ENCODE data around the gene FMO3.

The FMO3 gene

DNA sequence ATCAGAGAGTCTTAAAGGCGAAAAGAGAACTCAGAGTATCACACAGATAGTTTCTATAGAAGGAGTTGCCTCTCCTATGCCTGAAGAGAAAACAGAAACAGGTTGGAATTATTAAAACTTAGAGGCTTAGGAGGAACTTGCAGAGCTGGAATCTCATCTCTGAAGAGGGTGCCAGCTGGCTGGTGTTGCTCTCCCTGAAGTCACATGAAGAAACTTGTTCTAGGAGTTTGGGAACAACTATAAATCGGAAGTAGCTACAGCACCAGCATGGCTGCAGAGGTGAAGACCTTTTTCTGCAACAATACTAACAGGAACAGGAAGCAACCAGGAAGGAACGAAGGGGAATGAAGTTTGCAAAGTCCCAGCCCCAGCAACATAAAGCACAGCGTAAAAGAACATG, 35.8 kb downstream of the FMO3 start:
- peak; percentile 50 for DNase-seq (ENCODE audit: low read depth)
- TF ChIP-seq CTCF (IDR thresholded peaks at IDR 0.05; ENCODE audit: insufficient read depth, low read depth, low read length, missing control alignments) = no peak
- no peak overlapping the region for H3K4me3 ChIP-seq (ENCODE audit: low read length)

DNA sequence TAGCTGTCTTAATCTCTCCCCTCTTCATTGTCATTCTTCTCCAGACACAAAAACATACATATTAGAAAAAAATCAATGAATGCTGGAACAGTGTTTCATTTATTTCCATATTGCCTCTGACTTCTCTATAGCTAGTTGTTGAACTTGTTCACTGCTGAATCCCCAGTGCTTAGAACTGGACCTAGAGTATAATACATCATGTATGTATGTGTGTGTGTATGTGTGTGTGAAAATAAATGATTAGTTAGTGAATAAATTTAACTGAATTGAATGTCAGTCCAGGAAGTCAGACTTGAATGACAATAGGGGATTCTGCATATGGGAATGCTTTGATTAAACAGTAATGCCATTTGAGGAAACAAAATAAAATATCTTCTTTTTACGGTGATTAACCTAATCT, 36.4 kb downstream of the FMO3 start:
- DNase-seq (ENCODE audit: low read depth) = no peak
- no peak overlapping the region for H3K4me3 ChIP-seq (ENCODE audit: low read length)
- TF ChIP-seq CTCF (IDR thresholded peaks at IDR 0.05; ENCODE audit: insufficient read depth, low read depth, low read length, missing control alignments) = no peak

GRCh38 chr1:171127501-171127900, 36.8 kb downstream of the FMO3 start:
- no peak overlapping the region for H3K4me3 ChIP-seq (ENCODE audit: low read length)
- DNase-seq (ENCODE audit: low read depth) = peak; percentile 59

GRCh38 chr1:171128463-171128862, 37.8 kb downstream of the FMO3 start:
- DNase-seq (ENCODE audit: low read depth) = peak; percentile 37
- H3K4me3 ChIP-seq (ENCODE audit: low read length) = no peak overlapping the region
- no peak for TF ChIP-seq CTCF (IDR thresholded peaks at IDR 0.05; ENCODE audit: insufficient read depth, low read depth, low read length, missing control alignments)

More at GRCh38 chr1:171127501-171127900, 36.8 kb downstream of the FMO3 start:
- no peak for TF ChIP-seq CTCF (IDR thresholded peaks at IDR 0.05; ENCODE audit: insufficient read depth, low read depth, low read length, missing control alignments)

DNA sequence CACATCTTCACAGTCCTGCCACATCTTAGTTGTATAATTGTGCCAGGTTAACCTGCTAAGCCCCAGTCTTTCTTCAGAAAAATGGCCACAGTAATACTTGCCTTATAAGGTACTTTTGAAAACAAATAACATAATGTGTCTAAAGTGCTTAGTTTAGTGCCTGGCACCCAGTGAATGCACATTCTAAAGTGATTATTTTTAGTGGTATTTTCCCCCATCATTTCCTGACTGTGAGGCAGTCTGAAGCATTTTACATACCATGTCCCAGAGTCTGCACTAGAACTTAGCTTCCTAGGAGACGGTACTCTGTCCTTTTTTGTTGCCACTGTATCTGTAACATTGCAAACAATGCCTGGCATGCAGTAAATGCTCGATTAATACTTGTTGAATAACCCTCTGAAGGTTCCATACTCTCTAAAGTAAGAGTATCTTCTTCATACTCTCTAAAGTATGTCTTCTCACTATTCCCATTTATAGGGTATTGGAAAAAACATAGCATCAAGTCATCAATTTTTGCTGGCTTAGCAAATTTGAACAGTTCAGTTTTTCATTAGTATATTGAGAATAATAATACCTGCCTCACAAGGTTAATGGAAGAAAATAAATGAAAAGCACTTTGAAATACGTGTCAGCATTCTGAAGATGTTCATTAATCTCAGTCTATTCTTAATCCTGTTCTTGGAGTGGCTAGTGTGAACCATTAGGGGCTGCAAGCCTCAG, 43.7 kb downstream of the FMO3 start:
- TF ChIP-seq CTCF (IDR thresholded peaks at IDR 0.05; ENCODE audit: insufficient read depth, low read depth, low read length, missing control alignments) = no peak
- no peak overlapping the region for H3K4me3 ChIP-seq (ENCODE audit: low read length)
- no peak for DNase-seq (ENCODE audit: low read depth)

DNA sequence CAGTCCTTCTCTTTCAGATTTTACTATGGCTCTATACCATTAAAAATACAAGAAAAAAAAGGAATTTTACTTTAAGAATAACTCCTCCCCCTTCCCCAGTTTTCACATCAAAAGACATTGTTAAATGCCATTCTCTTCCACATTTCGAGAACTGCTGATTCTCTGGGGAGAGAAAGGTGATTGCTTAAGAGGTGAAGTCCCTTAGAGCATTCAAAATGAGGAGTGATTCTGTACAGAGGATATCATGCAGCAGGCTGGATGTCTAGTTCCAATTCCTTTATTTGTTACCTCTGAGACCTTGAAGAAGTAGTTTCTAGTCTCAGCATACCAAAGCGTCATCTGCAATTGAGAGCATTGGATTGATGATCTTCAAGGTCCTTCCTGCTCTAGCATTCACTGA, 46.9 kb downstream of the FMO3 start:
- TF ChIP-seq CTCF (IDR thresholded peaks at IDR 0.05; ENCODE audit: insufficient read depth, low read depth, low read length, missing control alignments) = no peak
- DNase-seq (ENCODE audit: low read depth) = no peak
- H3K4me3 ChIP-seq (ENCODE audit: low read length) = no peak overlapping the region

- H3K4me3 ChIP-seq (ENCODE audit: low read length) = no peak overlapping the region
- TF ChIP-seq CTCF (IDR thresholded peaks at IDR 0.05; ENCODE audit: insufficient read depth, low read depth, low read length, missing control alignments) = no peak
- DNase-seq (ENCODE audit: low read depth) = no peak
These were observed 48.3 kb downstream of the FMO3 start for GRCh38 chr1:171138980-171139379.
